GM10847 (cell line): Measurements from ENCODE around the gene MDM4.

Source experiments
- POLR2A ChIP-seq: IDR thresholded peaks from 2 replicates; pipeline ENCODE4 v1.6.1; 2011; ENCODE audit not compliant: insufficient read length; ENCODE audit errors: extremely low read depth

Gene MDM4

GRCh38 chr1:204577794-204578478 lies 61.7 kb downstream of the MDM4 start:
- no peak for TF ChIP-seq POLR2A

GRCh38 chr1:204578867-204579664 lies 62.9 kb downstream of the MDM4 start:
- no peak for TF ChIP-seq POLR2A

GRCh38 chr1:204579681-204580080 lies 63.5 kb downstream of the MDM4 start:
- TF ChIP-seq POLR2A = no peak

GRCh38 chr1:204580862-204581261 lies 64.7 kb downstream of the MDM4 start:
- TF ChIP-seq POLR2A = no peak

GRCh38 chr1:204581759-204582158 lies 65.6 kb downstream of the MDM4 start:
- no peak for TF ChIP-seq POLR2A

GRCh38 chr1:204583909-204584632 lies 67.9 kb downstream of the MDM4 start:
- TF ChIP-seq POLR2A = no peak

- no peak for TF ChIP-seq POLR2A
These were observed 68.6 kb downstream of the MDM4 start for GRCh38 chr1:204584699-204585372.

- TF ChIP-seq POLR2A = no peak
These were observed 71.4 kb downstream of the MDM4 start for GRCh38 chr1:204587621-204588020.

- no peak for TF ChIP-seq POLR2A
These were observed 72.6 kb downstream of the MDM4 start for GRCh38 chr1:204588826-204589225.

GRCh38 chr1:204589409-204590038 lies 73.3 kb downstream of the MDM4 start:
- TF ChIP-seq POLR2A = no peak

- no peak for TF ChIP-seq POLR2A
These were observed 75.4 kb downstream of the MDM4 start for GRCh38 chr1:204591473-204592090.

GRCh38 chr1:204592246-204592948 lies 76.2 kb downstream of the MDM4 start:
- TF ChIP-seq POLR2A = no peak

GRCh38 chr1:204598319-204598969 lies 82.2 kb downstream of the MDM4 start:
- TF ChIP-seq POLR2A = no peak
